CD4-positive, alpha-beta T cell (primary cell): ENCODE results near the gene SLC35B1. TPM values are rescaled to one million over a fixed set of nuclear protein-coding genes. Genes with fewer than 3 reads are reported as not detected.
A peak's percentile ranks its signal among the peaks of the same experiment; 100 is the strongest.

ENCODE experiments used
- ATAC-seq: fragments of 200-7000 bp; cut with Tn5 transposase; one replicate; pipeline ENCODE4 v1.10.0; 2022; ENCODE audit warnings: mild to moderate bottlenecking; ENCODE audit not compliant: poor library complexity
- CTCF ChIA-PET: fragments of 350-600 bp; sonication (Branson Sonifier 250); formaldehyde crosslinking; loops from one replicate; lab custom pipeline; 2021; ENCODE audit warnings: antibody characterized with exemption, inconsistent platforms; lab: Charles Lee
- POLR2A ChIA-PET: fragments of 350-600 bp; sonication (Branson Sonifier 250); formaldehyde crosslinking; loops from one replicate; lab custom pipeline; 2021; ENCODE audit warnings: antibody characterized with exemption, inconsistent platforms; lab: Charles Lee
- DNase-seq, 14 experiments: peaks; one replicate each; pipeline ENCODE4 v3.0.0-alpha.2; 2013 to 2020; ENCODE audit warnings: mixed read lengths in 2 of 14
- H3K27ac ChIP-seq, 2 donors: one replicate each; pipeline versions ENCODE4 v1.5.1 to v1.7.0; 2013; ENCODE audit warnings: low read length in 2 of 2, low read depth in 1 of 2, mild to moderate bottlenecking in 1 of 2
- H3K27me3 ChIP-seq, 2 experiments: 1 replicate in 1 of 2; 2 replicates in 1 of 2; pipeline versions ENCODE4 v1.6.1 to v1.7.0; 2013; ENCODE audit warnings: low read length in 2 of 2, control low read depth in 1 of 2, mild to moderate bottlenecking in 1 of 2, moderate library complexity in 1 of 2; ENCODE audit not compliant: insufficient read depth in 2 of 2, control insufficient read depth in 1 of 2
- H3K36me3 ChIP-seq: one replicate; pipeline ENCODE4 v1.6.1; 2013; ENCODE audit warnings: low read length, control low read depth; ENCODE audit not compliant: insufficient read depth
- H3K4me1 ChIP-seq: one replicate; pipeline ENCODE4 v1.6.1; 2013; ENCODE audit warnings: low read length, control low read depth; ENCODE audit not compliant: insufficient read depth
- H3K4me3 ChIP-seq: one replicate; pipeline ENCODE4 v1.5.1; 2013; ENCODE audit warnings: mild to moderate bottlenecking, low read length, moderate library complexity
- H3K9me3 ChIP-seq, 2 experiments: 1 replicate in 1 of 2; 2 replicates in 1 of 2; pipeline versions ENCODE4 v1.6.1 to v1.7.0; 2013; ENCODE audit warnings: low read length in 2 of 2, mild to moderate bottlenecking in 2 of 2, control low read depth in 1 of 2, moderate library complexity in 1 of 2; ENCODE audit not compliant: control insufficient read depth in 1 of 2, insufficient read depth in 1 of 2
- H3K27ac Mint-ChIP-seq: one replicate; pipeline ENCODE4 v1.8.0; 2020; ENCODE audit warnings: mixed read lengths
- H3K27me3 Mint-ChIP-seq: one replicate; pipeline ENCODE4 v1.8.0; 2021; ENCODE audit warnings: mixed read lengths
- H3K36me3 Mint-ChIP-seq: one replicate; pipeline ENCODE4 v1.8.0; 2021; ENCODE audit warnings: low read depth, mixed read lengths
- H3K4me1 Mint-ChIP-seq: one replicate; pipeline ENCODE4 v1.8.0; 2021; ENCODE audit warnings: low read depth, mixed read lengths
- H3K4me3 Mint-ChIP-seq: one replicate; pipeline ENCODE4 v1.8.0; 2020; ENCODE audit warnings: mild to moderate bottlenecking, mixed read lengths
- H3K9me3 Mint-ChIP-seq: one replicate; pipeline ENCODE4 v1.8.0; 2020; ENCODE audit warnings: mixed read lengths
- intact Hi-C, 2 experiments: fragments of 100-400 bp; cut with DNase I in 1 of 2; cut with micrococcal nuclease in 1 of 2; formaldehyde crosslinking; loops; one replicate each; pipeline versions ENCODE4 v1.15.1 to v1.9.0; 2023 to 2025; cut with DNase I, micrococcal nuclease
- total RNA-seq, 174 experiments: library from RNA in 2 of 174; stranded (reverse) in 2 of 174; gene quantifications; one replicate each; pipeline ENCODE4 v1.2.3 and lab custom pipeline; 2021 to 2026
- TF ChIP-seq, protein P1 (sequence below): fragments of 200-600 bp; IDR thresholded peaks from one replicate; pipeline ENCODE4 v1.8.0; 2022; ENCODE audit warnings: antibody characterized with exemption, mild to moderate bottlenecking

The SLC35B1 gene
- total RNA-seq, 2 experiments from 2014 or later: 44.0 to 46.8 TPM

GRCh38 chr17:49730078-49730784 is 22.5 kb upstream of the SLC35B1 start:
- peaks cover 77% of the 10 kb centered on the region for H3K36me3 ChIP-seq
- no peaks in the 10 kb centered on the region for H3K27me3 ChIP-seq
- ATAC-seq (no peak), DNase-seq (no peak)
- TF ChIP-seq, protein P1, sequence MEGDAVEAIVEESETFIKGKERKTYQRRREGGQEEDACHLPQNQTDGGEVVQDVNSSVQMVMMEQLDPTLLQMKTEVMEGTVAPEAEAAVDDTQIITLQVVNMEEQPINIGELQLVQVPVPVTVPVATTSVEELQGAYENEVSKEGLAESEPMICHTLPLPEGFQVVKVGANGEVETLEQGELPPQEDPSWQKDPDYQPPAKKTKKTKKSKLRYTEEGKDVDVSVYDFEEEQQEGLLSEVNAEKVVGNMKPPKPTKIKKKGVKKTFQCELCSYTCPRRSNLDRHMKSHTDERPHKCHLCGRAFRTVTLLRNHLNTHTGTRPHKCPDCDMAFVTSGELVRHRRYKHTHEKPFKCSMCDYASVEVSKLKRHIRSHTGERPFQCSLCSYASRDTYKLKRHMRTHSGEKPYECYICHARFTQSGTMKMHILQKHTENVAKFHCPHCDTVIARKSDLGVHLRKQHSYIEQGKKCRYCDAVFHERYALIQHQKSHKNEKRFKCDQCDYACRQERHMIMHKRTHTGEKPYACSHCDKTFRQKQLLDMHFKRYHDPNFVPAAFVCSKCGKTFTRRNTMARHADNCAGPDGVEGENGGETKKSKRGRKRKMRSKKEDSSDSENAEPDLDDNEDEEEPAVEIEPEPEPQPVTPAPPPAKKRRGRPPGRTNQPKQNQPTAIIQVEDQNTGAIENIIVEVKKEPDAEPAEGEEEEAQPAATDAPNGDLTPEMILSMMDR: no peak
- intact Hi-C loops: loop anchor here in 1 of 2 experiments (5.0 kb wide), 1 partner anchor 37 kb away; no protein-coding TSS in a partner anchor
- Mint-ChIP-seq H3K9me3 (no peaks in the 10 kb centered on the region), H3K4me3 (no peak overlapping the region), H3K27ac (peak overlapping the region; percentile 58), H3K4me1 (peaks cover 59% of the 10 kb centered on the region), H3K27me3 (no peaks in the 10 kb centered on the region), H3K36me3 (peaks cover 70% of the 10 kb centered on the region)
- no peaks in the 10 kb centered on the region for H3K9me3 ChIP-seq
- ChIA-PET CTCF (interaction anchor here (1.1 to 1.7 kb wide), 2 partner anchors 17 to 174 kb away, joined by 3 to 5 read pairs; no protein-coding TSS in a partner anchor), POLR2A (interaction anchor here (1.2 to 3.6 kb wide), 5 partner anchors 9 to 32 kb away, joined by 3 to 18 read pairs (median 5); no protein-coding TSS in a partner anchor)
- H3K27ac ChIP-seq: peak overlapping the region in 1 of 2 donors; percentile 7
- peaks cover 63% of the 10 kb centered on the region for H3K4me1 ChIP-seq
- no peak overlapping the region for H3K4me3 ChIP-seq

DNA sequence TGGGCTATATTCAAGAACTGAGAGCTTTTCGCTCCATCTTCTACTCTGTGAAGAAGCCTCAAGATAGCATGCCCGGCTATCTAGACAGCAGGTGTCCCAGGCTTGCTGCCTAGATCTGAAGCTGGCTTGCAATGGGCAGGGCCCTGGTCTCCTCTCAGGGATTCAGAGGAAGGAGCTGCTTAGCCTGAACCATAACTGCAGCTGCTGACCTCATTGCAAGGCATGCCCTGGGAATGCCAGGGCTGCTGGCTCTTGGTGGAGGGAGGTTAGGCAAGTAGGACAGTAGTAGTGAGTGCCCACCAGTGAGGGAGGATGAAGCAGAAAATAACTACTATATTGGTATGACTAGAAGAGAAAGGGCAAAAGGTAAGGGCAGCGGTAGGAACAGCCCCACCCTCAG is 21.3 kb upstream of the SLC35B1 start:
- DNase-seq (no peak), ATAC-seq (no peak)
- peaks cover 67% of the 10 kb centered on the region for H3K4me1 ChIP-seq
- CTCF ChIA-PET: interaction anchor here (1.3 to 1.7 kb wide), 2 partner anchors 18 to 21 kb away, joined by 3 to 4 read pairs; no protein-coding TSS in a partner anchor
- POLR2A ChIA-PET: interaction anchor here (1.2 to 3.6 kb wide), 3 partner anchors 10 to 33 kb away, joined by 4 to 18 read pairs (median 5); no protein-coding TSS in a partner anchor
- H3K27ac ChIP-seq: no peak overlapping the region
- no peak overlapping the region for H3K4me3 ChIP-seq
- H3K4me1 Mint-ChIP-seq: peaks cover 65% of the 10 kb centered on the region
- H3K27me3 Mint-ChIP-seq: no peaks in the 10 kb centered on the region
- intact Hi-C loops: no loop called here
- H3K27me3 ChIP-seq: no peaks in the 10 kb centered on the region
- peak overlapping the region; percentile 82 for H3K27ac Mint-ChIP-seq
- TF ChIP-seq, protein P1: no peak
- no peaks in the 10 kb centered on the region for H3K9me3 ChIP-seq
- no peaks in the 10 kb centered on the region for H3K9me3 Mint-ChIP-seq
- H3K36me3 Mint-ChIP-seq: peaks cover 81% of the 10 kb centered on the region
- peaks cover 84% of the 10 kb centered on the region for H3K36me3 ChIP-seq
- no peak overlapping the region for H3K4me3 Mint-ChIP-seq

- H3K9me3 Mint-ChIP-seq: no peaks in the 10 kb centered on the region
- Histone ChIP-seq H3K27me3 (no peaks in the 10 kb centered on the region), H3K4me3 (no peak overlapping the region), H3K4me1 (peaks cover 70% of the 10 kb centered on the region), H3K27ac (no peak overlapping the region), H3K9me3 (no peaks in the 10 kb centered on the region), H3K36me3 (peaks cover 90% of the 10 kb centered on the region)
- no peak overlapping the region for H3K4me3 Mint-ChIP-seq
- peaks cover 71% of the 10 kb centered on the region for H3K4me1 Mint-ChIP-seq
- no peaks in the 10 kb centered on the region for H3K27me3 Mint-ChIP-seq
- POLR2A ChIA-PET: interaction anchor here (1.1 to 3.6 kb wide), 3 partner anchors 11 to 34 kb away, joined by 3 to 18 read pairs (median 5); no protein-coding TSS in a partner anchor
- H3K27ac Mint-ChIP-seq: peak overlapping the region; percentile 82
- ATAC-seq (no peak), DNase-seq (no peak)
- H3K36me3 Mint-ChIP-seq: peaks cover 88% of the 10 kb centered on the region
- CTCF ChIA-PET: interaction anchor here (1.3 kb wide), 1 partner anchor 20 kb away, joined by 4 read pairs; no protein-coding TSS in a partner anchor
- intact Hi-C loops: no loop called here
- TF ChIP-seq, protein P1: no peak
These were observed 20.7 kb upstream of the SLC35B1 start for GRCh38 chr17:49728425-49728824.
